SK-N-SH treated with all-trans-retinoic acid at 6 μM for 48 hours (cell line): Measurements from ENCODE around the gene STARD10.

Source experiments
- ARNTL ChIP-seq: fragments of 450-650 bp; formaldehyde crosslinking; IDR thresholded peaks from 2 replicates; pipeline ENCODE4 v1.5.0; 2020; ENCODE audit warnings: low read depth, mild to moderate bottlenecking, moderate library complexity, borderline replicate concordance
- BACH2 ChIP-seq: fragments of 250-450 bp; sonication (Bioruptor Pico); IDR thresholded peaks from 2 replicates; pipeline ENCODE4 v1.9.0; 2021; ENCODE audit warnings: mild to moderate bottlenecking, borderline replicate concordance
- ISL1 ChIP-seq: fragments of 250-450 bp; sonication (Bioruptor Pico); IDR thresholded peaks from 2 replicates; pipeline ENCODE4 v2.1.2; 2022; ENCODE audit warnings: mild to moderate bottlenecking, moderate library complexity
- PPARA ChIP-seq: fragments of 250-450 bp; sonication (Bioruptor Pico); IDR thresholded peaks from 2 replicates; pipeline ENCODE4 v1.5.0; 2020; ENCODE audit warnings: mild to moderate bottlenecking, borderline replicate concordance
- SNAI2 ChIP-seq: fragments of 250-450 bp; sonication (Bioruptor Pico); IDR thresholded peaks from 2 replicates; pipeline ENCODE4 v1.5.0; 2020; ENCODE audit warnings: mild to moderate bottlenecking, moderate library complexity
- TOX ChIP-seq: fragments of 250-450 bp; sonication (Bioruptor Pico); IDR thresholded peaks from 2 replicates; pipeline ENCODE4 v1.8.0; 2021; ENCODE audit warnings: mild to moderate bottlenecking, moderate library complexity, borderline replicate concordance
- ZFP3 ChIP-seq: fragments of 250-450 bp; sonication (Bioruptor Pico); IDR thresholded peaks from 2 replicates; pipeline ENCODE4 v1.5.0; 2020; ENCODE audit warnings: mild to moderate bottlenecking, moderate library complexity
- ZFP30 ChIP-seq: fragments of 450-650 bp; formaldehyde crosslinking; IDR thresholded peaks from 2 replicates; pipeline ENCODE4 v1.5.0; 2022; ENCODE audit warnings: mild to moderate bottlenecking, moderate library complexity
- ZNF565 ChIP-seq: fragments of 450-650 bp; formaldehyde crosslinking; conservative IDR thresholded peaks from 2 replicates; pipeline ENCODE4 v1.5.0; 2020; ENCODE audit warnings: low read depth, mild to moderate bottlenecking, moderate library complexity
- ZNF70 ChIP-seq: fragments of 450-650 bp; formaldehyde crosslinking; IDR thresholded peaks from 2 replicates; pipeline ENCODE4 v1.5.0; 2020; ENCODE audit warnings: mild to moderate bottlenecking, moderate library complexity
- TF ChIP-seq, protein P1 (sequence below): fragments of 250-450 bp; sonication (Bioruptor Pico); IDR thresholded peaks from 2 replicates; pipeline ENCODE4 v1.8.0; 2020; ENCODE audit warnings: mild to moderate bottlenecking, moderate library complexity, borderline replicate concordance
- TF ChIP-seq, protein P2 (sequence below): fragments of 250-450 bp; sonication (Bioruptor Pico); IDR thresholded peaks from 2 replicates; pipeline ENCODE4 v1.5.1; 2020; ENCODE audit warnings: low read depth, mild to moderate bottlenecking, moderate library complexity
- TF ChIP-seq, protein P3 (sequence below): fragments of 250-450 bp; sonication (Bioruptor Pico); IDR thresholded peaks from 2 replicates; pipeline ENCODE4 v1.5.1; 2021; ENCODE audit warnings: mild to moderate bottlenecking, moderate library complexity

DNA sequence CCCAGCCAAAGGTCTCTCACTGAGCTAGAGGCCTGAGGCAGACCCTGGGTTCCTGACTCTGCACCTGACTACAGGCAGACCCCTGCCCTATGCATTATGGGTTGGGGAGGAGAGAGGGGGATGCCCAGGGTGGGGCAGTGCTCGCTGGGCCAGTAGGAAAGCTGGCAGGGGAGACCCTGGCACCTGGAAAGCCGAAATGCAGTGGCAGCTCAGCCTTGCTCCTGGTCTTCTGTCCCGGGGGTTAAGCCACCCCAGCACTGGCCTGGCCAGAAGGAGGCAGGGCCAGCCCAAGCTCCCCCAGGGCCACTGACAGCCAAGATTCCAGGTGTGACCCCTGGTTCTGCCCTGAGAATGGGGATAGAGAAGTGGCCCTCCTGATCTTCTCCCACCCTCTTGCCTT lies 47.0 kb downstream of the STARD10 start:
- TF ChIP-seq, protein P1, sequence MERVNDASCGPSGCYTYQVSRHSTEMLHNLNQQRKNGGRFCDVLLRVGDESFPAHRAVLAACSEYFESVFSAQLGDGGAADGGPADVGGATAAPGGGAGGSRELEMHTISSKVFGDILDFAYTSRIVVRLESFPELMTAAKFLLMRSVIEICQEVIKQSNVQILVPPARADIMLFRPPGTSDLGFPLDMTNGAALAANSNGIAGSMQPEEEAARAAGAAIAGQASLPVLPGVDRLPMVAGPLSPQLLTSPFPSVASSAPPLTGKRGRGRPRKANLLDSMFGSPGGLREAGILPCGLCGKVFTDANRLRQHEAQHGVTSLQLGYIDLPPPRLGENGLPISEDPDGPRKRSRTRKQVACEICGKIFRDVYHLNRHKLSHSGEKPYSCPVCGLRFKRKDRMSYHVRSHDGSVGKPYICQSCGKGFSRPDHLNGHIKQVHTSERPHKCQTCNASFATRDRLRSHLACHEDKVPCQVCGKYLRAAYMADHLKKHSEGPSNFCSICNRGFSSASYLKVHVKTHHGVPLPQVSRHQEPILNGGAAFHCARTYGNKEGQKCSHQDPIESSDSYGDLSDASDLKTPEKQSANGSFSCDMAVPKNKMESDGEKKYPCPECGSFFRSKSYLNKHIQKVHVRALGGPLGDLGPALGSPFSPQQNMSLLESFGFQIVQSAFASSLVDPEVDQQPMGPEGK (CRISPR knock-in tag): no peak
- TF ChIP-seq ZNF70 (CRISPR knock-in tag): no peak
- no peak for TF ChIP-seq ZFP30 (CRISPR knock-in tag)
- TF ChIP-seq, protein P2, sequence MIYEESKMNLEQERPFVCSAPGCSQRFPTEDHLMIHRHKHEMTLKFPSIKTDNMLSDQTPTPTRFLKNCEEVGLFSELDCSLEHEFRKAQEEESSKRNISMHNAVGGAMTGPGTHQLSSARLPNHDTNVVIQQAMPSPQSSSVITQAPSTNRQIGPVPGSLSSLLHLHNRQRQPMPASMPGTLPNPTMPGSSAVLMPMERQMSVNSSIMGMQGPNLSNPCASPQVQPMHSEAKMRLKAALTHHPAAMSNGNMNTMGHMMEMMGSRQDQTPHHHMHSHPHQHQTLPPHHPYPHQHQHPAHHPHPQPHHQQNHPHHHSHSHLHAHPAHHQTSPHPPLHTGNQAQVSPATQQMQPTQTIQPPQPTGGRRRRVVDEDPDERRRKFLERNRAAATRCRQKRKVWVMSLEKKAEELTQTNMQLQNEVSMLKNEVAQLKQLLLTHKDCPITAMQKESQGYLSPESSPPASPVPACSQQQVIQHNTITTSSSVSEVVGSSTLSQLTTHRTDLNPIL (CRISPR knock-in tag): no peak
- no peak for TF ChIP-seq TOX (CRISPR knock-in tag)
- TF ChIP-seq SNAI2 (CRISPR knock-in tag): no peak
- no peak for TF ChIP-seq ZFP3
- TF ChIP-seq BACH2 (CRISPR knock-in tag): no peak
- TF ChIP-seq PPARA (CRISPR knock-in tag): no peak
- no peak for TF ChIP-seq ARNTL
- TF ChIP-seq ISL1 (CRISPR knock-in tag): no peak
- TF ChIP-seq, protein P3, sequence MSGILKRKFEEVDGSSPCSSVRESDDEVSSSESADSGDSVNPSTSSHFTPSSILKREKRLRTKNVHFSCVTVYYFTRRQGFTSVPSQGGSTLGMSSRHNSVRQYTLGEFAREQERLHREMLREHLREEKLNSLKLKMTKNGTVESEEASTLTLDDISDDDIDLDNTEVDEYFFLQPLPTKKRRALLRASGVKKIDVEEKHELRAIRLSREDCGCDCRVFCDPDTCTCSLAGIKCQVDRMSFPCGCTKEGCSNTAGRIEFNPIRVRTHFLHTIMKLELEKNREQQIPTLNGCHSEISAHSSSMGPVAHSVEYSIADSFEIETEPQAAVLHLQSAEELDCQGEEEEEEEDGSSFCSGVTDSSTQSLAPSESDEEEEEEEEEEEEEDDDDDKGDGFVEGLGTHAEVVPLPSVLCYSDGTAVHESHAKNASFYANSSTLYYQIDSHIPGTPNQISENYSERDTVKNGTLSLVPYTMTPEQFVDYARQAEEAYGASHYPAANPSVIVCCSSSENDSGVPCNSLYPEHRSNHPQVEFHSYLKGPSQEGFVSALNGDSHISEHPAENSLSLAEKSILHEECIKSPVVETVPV (CRISPR knock-in tag): no peak
- TF ChIP-seq ZNF565: no peak
